Neuronal stem cell (in vitro differentiated cells): Measurements from ENCODE around the gene TBX2.

Experiments used
- DNase-seq: peaks from one replicate; pipeline ENCODE4 v3.0.0-alpha.2; 2013; ENCODE audit warnings: low spot score
- H2AFZ ChIP-seq: one replicate; pipeline ENCODE4 v1.6.1; 2013; ENCODE audit warnings: mild to moderate bottlenecking, low read length, inconsistent platforms
- H2AK5ac ChIP-seq: 2 replicates; pipeline ENCODE4 v1.6.1; 2013; ENCODE audit warnings: low read depth, mild to moderate bottlenecking, inconsistent platforms, low read length, moderate library complexity, mixed read lengths
- H2BK120ac ChIP-seq: 2 replicates; pipeline ENCODE4 v1.6.1; 2013; ENCODE audit warnings: low read depth, mild to moderate bottlenecking, inconsistent platforms, low read length, moderate library complexity, mixed read lengths
- H2BK12ac ChIP-seq: one replicate; pipeline ENCODE4 v1.6.1; 2013; ENCODE audit warnings: low read length, inconsistent platforms
- H2BK15ac ChIP-seq: 2 replicates; pipeline ENCODE4 v1.6.1; 2013; ENCODE audit warnings: mild to moderate bottlenecking, low read length, inconsistent platforms, mixed read lengths
- H2BK5ac ChIP-seq: one replicate; pipeline ENCODE4 v1.6.1; 2013; ENCODE audit warnings: inconsistent platforms, mild to moderate bottlenecking, low read length, moderate library complexity
- H3K14ac ChIP-seq: one replicate; pipeline ENCODE4 v1.6.1; 2013; ENCODE audit warnings: low read length, inconsistent platforms
- H3K18ac ChIP-seq: 2 replicates; pipeline ENCODE4 v1.6.1; 2013; ENCODE audit warnings: low read length, inconsistent platforms
- H3K23ac ChIP-seq: 2 replicates; pipeline ENCODE4 v1.6.1; 2013; ENCODE audit warnings: low read depth, mild to moderate bottlenecking, mixed read lengths, low read length, inconsistent platforms; ENCODE audit not compliant: poor library complexity
- H3K27ac ChIP-seq: replicated peaks from 3 replicates; pipeline ENCODE4 v1.5.1; 2013; ENCODE audit warnings: low read length, inconsistent platforms
- H3K27me3 ChIP-seq, 3 experiments: 2 replicates each; pipeline ENCODE4 v1.6.1; 2013; ENCODE audit warnings: low read length in 3 of 3, mild to moderate bottlenecking in 2 of 3, inconsistent platforms in 1 of 3, low read depth in 1 of 3, mixed read lengths in 1 of 3, moderate library complexity in 1 of 3; ENCODE audit not compliant: control insufficient read depth in 3 of 3, insufficient read depth in 3 of 3
- H3K36me3 ChIP-seq, 2 donors: replicated peaks in 1 of 2; 2 replicates each; pipeline ENCODE4 v1.6.1; 2013; ENCODE audit warnings: low read length in 2 of 2; ENCODE audit not compliant: control insufficient read depth in 2 of 2, insufficient read depth in 2 of 2
- H3K4ac ChIP-seq: 2 replicates; pipeline ENCODE4 v1.6.1; 2013; ENCODE audit warnings: inconsistent platforms, mild to moderate bottlenecking, low read length, moderate library complexity
- H3K4me1 ChIP-seq, 2 donors: 1 replicate in 1 of 2; 2 replicates in 1 of 2; pipeline ENCODE4 v1.6.1; 2013; ENCODE audit warnings: low read length in 2 of 2, low read depth in 1 of 2; ENCODE audit not compliant: control insufficient read depth in 2 of 2, insufficient read depth in 1 of 2
- H3K4me2 ChIP-seq: one replicate; pipeline ENCODE4 v1.6.1; 2013; ENCODE audit warnings: mild to moderate bottlenecking, low read length, inconsistent platforms; ENCODE audit not compliant: insufficient read depth, poor library complexity, severe bottlenecking
- H3K4me3 ChIP-seq, 2 donors: 2 replicates each; pipeline ENCODE4 v1.5.1; 2013; ENCODE audit warnings: low read length in 2 of 2, mild to moderate bottlenecking in 2 of 2, inconsistent platforms in 1 of 2, moderate library complexity in 1 of 2
- H3K79me1 ChIP-seq: one replicate; pipeline ENCODE4 v1.6.1; 2013; ENCODE audit warnings: low read depth, mild to moderate bottlenecking, inconsistent platforms, low read length, moderate library complexity
- H3K9ac ChIP-seq: one replicate; pipeline ENCODE4 v1.6.1; 2013; ENCODE audit warnings: mild to moderate bottlenecking, low read depth, low read length, inconsistent platforms; ENCODE audit not compliant: poor library complexity
- H3K9me3 ChIP-seq, 2 donors: replicated peaks in 1 of 2; 2 replicates each; pipeline versions ENCODE3 to v1.6.1; 2013; ENCODE audit warnings: low read length in 2 of 2, mild to moderate bottlenecking in 2 of 2, inconsistent platforms in 1 of 2, low read depth in 1 of 2, mixed read lengths in 1 of 2, moderate library complexity in 1 of 2; ENCODE audit not compliant: control insufficient read depth in 2 of 2, insufficient read depth in 1 of 2
- H4K8ac ChIP-seq: one replicate; pipeline ENCODE4 v1.6.1; 2013; ENCODE audit warnings: low read depth, mild to moderate bottlenecking, inconsistent platforms, low read length, moderate library complexity
- H4K91ac ChIP-seq: one replicate; pipeline ENCODE4 v1.6.1; 2013; ENCODE audit warnings: low read length, low read depth, mild to moderate bottlenecking, inconsistent platforms; ENCODE audit not compliant: poor library complexity
- WGBS, 2 donors: extraction: QIAGEN DNeasy Blood & Tissue Kit; methylation state at CpG; one replicate each; pipeline ENCODE4 v1.1.7; 2013; ENCODE audit warnings: missing lambda C conversion rate in 2 of 2, mixed read lengths in 1 of 2; ENCODE audit not compliant: insufficient read length in 2 of 2, insufficient replicate concordance in 1 of 2; ENCODE audit errors: extremely low coverage in 2 of 2; 5-methylcytosine and 5-hydroxymethylcytosine counted together

Gene TBX2

DNA sequence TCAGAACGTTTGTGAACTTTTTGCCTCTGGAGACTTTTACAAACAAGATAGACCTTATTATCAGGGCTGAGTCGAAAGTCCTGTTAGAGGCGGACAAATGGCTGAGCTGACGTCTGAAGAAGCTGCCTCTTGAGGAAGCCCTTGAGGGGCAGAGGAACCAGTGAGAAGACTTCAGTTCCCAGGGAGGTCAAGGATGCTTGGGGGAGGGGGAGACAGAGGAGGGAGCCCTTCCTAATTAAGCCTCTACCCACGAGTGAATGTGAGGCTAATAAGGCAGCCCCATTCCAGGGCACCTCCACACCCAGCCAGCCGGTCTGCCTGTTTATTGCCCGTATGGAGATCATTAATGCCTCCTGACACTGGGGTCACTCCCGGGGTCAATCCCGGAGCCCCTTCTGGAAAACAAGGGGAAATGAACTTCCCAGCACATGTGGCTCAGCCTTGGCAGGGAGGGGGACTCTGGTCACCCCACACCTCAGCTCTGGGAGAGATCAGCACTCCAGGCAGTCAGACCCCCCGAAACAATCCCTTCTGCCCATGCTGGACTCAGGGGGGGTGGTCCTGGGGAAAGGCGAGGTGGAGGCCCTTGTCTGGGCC is 43.3 kb downstream of the TBX2 start:
- no peaks in the 10 kb centered on the region for H3K36me3 ChIP-seq
- no peak overlapping the region for H3K4me3 ChIP-seq
- H3K27me3 ChIP-seq: peaks cover 0 to 55% (median 0%) of the 10 kb centered on the region in 3 experiments
- H2BK5ac ChIP-seq: no peak overlapping the region
- no peak overlapping the region for H2BK15ac ChIP-seq
- H2BK12ac ChIP-seq: no peak overlapping the region
- DNase-seq: no peak
- no peak overlapping the region for H3K14ac ChIP-seq
- no peak overlapping the region for H3K9ac ChIP-seq
- no peak overlapping the region for H3K4me2 ChIP-seq
- H3K9me3 ChIP-seq: peaks cover 0 to 3% of the 10 kb centered on the region in 2 donors
- no CpG with 5 or more reads among the region's 11 CpGs for WGBS, 2 donors
- H3K4ac ChIP-seq: no peak overlapping the region
- no peak overlapping the region for H2BK120ac ChIP-seq
- no peak overlapping the region for H3K27ac ChIP-seq
- H2AFZ ChIP-seq: no peak overlapping the region
- H3K18ac ChIP-seq: peak overlapping the region; percentile 9
- H3K23ac ChIP-seq: no peak overlapping the region
- no peak overlapping the region for H2AK5ac ChIP-seq
- H3K79me1 ChIP-seq: no peaks in the 10 kb centered on the region
- no peak overlapping the region for H4K8ac ChIP-seq
- no peak overlapping the region for H4K91ac ChIP-seq
- peaks cover 0 to 1% of the 10 kb centered on the region in 2 donors for H3K4me1 ChIP-seq

DNA sequence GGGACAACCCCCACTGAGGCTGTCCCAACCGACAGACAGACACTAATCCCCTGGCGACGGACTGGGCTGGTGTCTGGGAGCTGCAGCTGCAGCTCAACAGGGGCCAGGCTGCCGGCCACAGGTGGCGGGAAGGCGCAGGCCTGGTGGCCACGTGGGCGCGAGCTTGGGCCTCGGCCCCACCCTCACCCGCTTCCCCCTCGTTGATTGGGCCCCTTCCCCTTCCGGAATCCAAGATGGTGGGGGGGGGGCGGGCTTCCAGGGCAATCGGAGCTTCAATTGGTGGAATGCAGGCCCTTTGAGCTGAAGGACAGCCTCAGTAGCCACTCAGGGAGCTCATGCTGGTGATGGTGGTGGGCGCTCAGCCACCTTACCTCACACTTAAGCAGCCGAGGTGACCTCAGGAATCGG is 43.8 kb downstream of the TBX2 start:
- no peak overlapping the region for H3K4ac ChIP-seq
- no peak overlapping the region for H3K4me3 ChIP-seq
- no peak overlapping the region for H3K14ac ChIP-seq
- H2BK12ac ChIP-seq: no peak overlapping the region
- no peak overlapping the region for H3K4me2 ChIP-seq
- no peak overlapping the region for H2BK5ac ChIP-seq
- no peak overlapping the region for H2AK5ac ChIP-seq
- no peak overlapping the region for H4K91ac ChIP-seq
- peak overlapping the region; percentile 9 for H3K18ac ChIP-seq
- H3K79me1 ChIP-seq: no peaks in the 10 kb centered on the region
- no peaks in the 10 kb centered on the region for H3K9me3 ChIP-seq
- H3K4me1 ChIP-seq: peaks cover 0 to 1% of the 10 kb centered on the region in 2 donors
- WGBS, 2 donors: no CpG with 5 or more reads among the region's 18 CpGs
- no peaks in the 10 kb centered on the region for H3K36me3 ChIP-seq
- no peak for DNase-seq
- no peak overlapping the region for H2AFZ ChIP-seq
- no peak overlapping the region for H4K8ac ChIP-seq
- no peak overlapping the region for H2BK15ac ChIP-seq
- no peak overlapping the region for H3K23ac ChIP-seq
- peaks cover 0 to 60% (median 0%) of the 10 kb centered on the region in 3 experiments for H3K27me3 ChIP-seq
- H3K9ac ChIP-seq: no peak overlapping the region
- no peak overlapping the region for H2BK120ac ChIP-seq
- no peak overlapping the region for H3K27ac ChIP-seq

DNA sequence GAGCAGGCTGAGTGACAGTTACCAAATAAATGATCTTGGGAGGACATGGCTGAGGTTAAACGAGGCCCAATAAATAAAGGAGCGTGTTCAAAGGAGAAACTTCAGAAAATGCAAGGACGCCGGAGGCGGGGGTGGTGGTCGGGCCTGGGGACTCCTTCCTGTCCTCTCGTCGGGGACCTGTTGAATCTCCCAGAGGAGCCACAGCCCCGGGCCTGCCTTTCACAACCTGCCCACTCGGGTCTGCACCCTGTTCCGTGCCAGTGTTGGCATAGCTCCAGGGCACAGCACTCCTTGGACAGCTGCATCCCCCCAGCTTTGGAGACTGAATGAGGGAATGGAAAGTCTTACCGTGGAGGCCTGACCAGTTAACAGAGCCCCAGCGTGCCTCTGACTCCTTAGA is 44.4 kb downstream of the TBX2 start:
- H3K27me3 ChIP-seq: peaks cover 0 to 65% (median 0%) of the 10 kb centered on the region in 3 experiments
- H2BK15ac ChIP-seq: no peak overlapping the region
- no peak overlapping the region for H3K4me2 ChIP-seq
- no peak overlapping the region for H4K91ac ChIP-seq
- no peak overlapping the region for H2BK12ac ChIP-seq
- DNase-seq: no peak
- no peak overlapping the region for H2BK120ac ChIP-seq
- no peak overlapping the region for H2AK5ac ChIP-seq
- H3K27ac ChIP-seq: no peak overlapping the region
- no peak overlapping the region for H2BK5ac ChIP-seq
- H4K8ac ChIP-seq: no peak overlapping the region
- H3K23ac ChIP-seq: no peak overlapping the region
- no peak overlapping the region for H3K18ac ChIP-seq
- H3K36me3 ChIP-seq: no peaks in the 10 kb centered on the region
- H3K9ac ChIP-seq: no peak overlapping the region
- no peak overlapping the region for H3K14ac ChIP-seq
- no peak overlapping the region for H3K4ac ChIP-seq
- peaks cover 0 to 1% of the 10 kb centered on the region in 2 donors for H3K4me1 ChIP-seq
- no CpG with 5 or more reads among the region's 13 CpGs for WGBS, 2 donors
- no peaks in the 10 kb centered on the region for H3K9me3 ChIP-seq
- H2AFZ ChIP-seq: no peak overlapping the region
- H3K4me3 ChIP-seq: no peak overlapping the region
- no peaks in the 10 kb centered on the region for H3K79me1 ChIP-seq

DNA sequence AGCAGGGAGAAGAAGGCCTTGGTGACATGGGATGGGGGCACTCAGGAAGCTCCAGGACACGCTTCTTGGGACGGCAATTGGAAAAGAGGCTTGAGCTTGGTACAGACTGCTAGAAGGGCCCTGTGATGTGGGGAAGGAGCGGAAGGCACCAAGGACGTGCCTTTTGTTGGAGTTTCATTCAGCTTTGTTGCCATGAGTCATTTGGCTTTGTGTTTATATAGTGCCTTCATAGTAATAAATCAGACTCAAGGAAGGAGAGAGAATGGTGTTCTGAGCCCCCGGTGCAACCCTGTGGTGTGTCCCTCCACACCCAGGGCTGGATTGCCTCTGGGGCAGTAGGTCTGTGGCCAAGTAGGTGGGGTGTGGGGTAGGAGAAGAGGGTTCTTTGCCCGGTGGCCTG is 45.2 kb downstream of the TBX2 start:
- no peak overlapping the region for H2BK15ac ChIP-seq
- no peak overlapping the region for H3K23ac ChIP-seq
- WGBS, 2 donors: no CpG with 5 or more reads among the region's 6 CpGs

More for the DNA sequence above, 45.2 kb downstream of the TBX2 start:
- peaks cover 0 to 71% (median 0%) of the 10 kb centered on the region in 3 experiments for H3K27me3 ChIP-seq
- no peak overlapping the region for H3K4me3 ChIP-seq
- H2AFZ ChIP-seq: no peak overlapping the region
- H3K4ac ChIP-seq: no peak overlapping the region
- no peak overlapping the region for H2BK5ac ChIP-seq
- no peak overlapping the region for H4K91ac ChIP-seq
- no peak overlapping the region for H4K8ac ChIP-seq
- no peak overlapping the region for H2AK5ac ChIP-seq
- no peak overlapping the region for H3K18ac ChIP-seq
- peaks cover 0 to 1% of the 10 kb centered on the region in 2 donors for H3K4me1 ChIP-seq
- H3K4me2 ChIP-seq: no peak overlapping the region
- DNase-seq: no peak
- H3K27ac ChIP-seq: no peak overlapping the region
- H2BK12ac ChIP-seq: no peak overlapping the region
- no peaks in the 10 kb centered on the region for H3K36me3 ChIP-seq
- no peak overlapping the region for H3K9ac ChIP-seq
- no peak overlapping the region for H2BK120ac ChIP-seq
- no peaks in the 10 kb centered on the region for H3K9me3 ChIP-seq
- H3K14ac ChIP-seq: no peak overlapping the region
- H3K79me1 ChIP-seq: no peaks in the 10 kb centered on the region
